ENCODE results near the gene B2M. TPM values are rescaled to one million over a fixed set of nuclear protein-coding genes. Genes with fewer than 3 reads are reported as not detected.
"Not testable (repeated sequence)": the region's sequence is repeated elsewhere in the genome, so short reads cannot be mapped to it uniquely, and the experiment has no call there.

Gene B2M
- total and polyA plus RNA-seq, 2 of the 13 experiments (the other 11 are each of a cell fraction or from before 2014, with no cell fraction given): 784 to 857 TPM

GRCh38 chr15:44728232-44728575 lies 16.9 kb downstream of the B2M start:
- peaks cover 52% of the 10 kb centered on the region for H3K4me1 ChIP-seq (ENCODE audit: insufficient read depth, low read length)
- H3K9me3 ChIP-seq (ENCODE audit: low read length); H2AFZ ChIP-seq (ENCODE audit: low read length); H4K20me1 ChIP-seq (ENCODE audit: insufficient read depth, low read length); CTCF ChIA-PET (ENCODE audit: low intra/inter-chr PET ratio, low total read pairs); FAIRE-seq; DNase-seq (ENCODE audit: low spot score); ATAC-seq; H3K36me3 ChIP-seq (replicated peaks in 1 of 2; ENCODE audit: control insufficient read depth in 1 of 2, insufficient read depth in 2 of 2, low read length in 2 of 2); H3K79me2 ChIP-seq (ENCODE audit: insufficient read depth, low read length); H3K27me3 ChIP-seq (ENCODE audit: control insufficient read depth in 1 of 2, insufficient read depth in 2 of 2, low read length in 2 of 2); in situ Hi-C loops (cut with HindIII; ENCODE audit: extremely low pct_ligation_motif_present, low pct_unique_long_range_greater_than_20kb): not testable (repeated sequence)
- peak overlapping the region; percentile 82 for H3K27ac ChIP-seq (ENCODE audit: extremely low read length, insufficient read depth, low read length)
- intact Hi-C loops (cut with micrococcal nuclease; ENCODE audit: unreplicated experiment): loop anchor here (2.0 to 5.0 kb wide), 3 partner anchors 17 to 184 kb away; partner anchors contain the start of genes B2M, PATL2 and SPG11
- peak overlapping the region; percentile 82 for H3K9ac ChIP-seq (ENCODE audit: insufficient read depth, low read depth, low read length)
- WGBS (ENCODE audit: low lambda C conversion rate): 21% methylated on average over 3 of the region's 5 CpGs
- peak overlapping the region; percentile 68 to 98 (median 85) for H3K4me3 ChIP-seq (replicated peaks in 1 of 3; ENCODE audit: insufficient read depth in 1 of 3, low read depth in 2 of 3, low read length in 3 of 3)
- POLR2A ChIA-PET: interaction anchor here (1.0 to 3.8 kb wide), 11 partner anchors 9 to 185 kb away, joined by 4 to 157 read pairs (median 8); partner anchors contain the start of genes B2M, PATL2 and SPG11
- peak overlapping the region; percentile 79 for H3K4me2 ChIP-seq (ENCODE audit: low read depth, low read length)
- TSS peak; percentile 94 for BruUV-seq (replicated peaks)
- TF ChIP-seq ZMYM3 (CRISPR knock-in tag; IDR thresholded peaks at IDR 0.05) (peak; percentile 96), KDM5B (CRISPR knock-in tag; IDR thresholded peaks at IDR 0.05; ENCODE audit: borderline replicate concordance) (peak; percentile 11; the same call in 1 of the 2 replicates), ZNF460 (CRISPR knock-in tag; IDR thresholded peaks at IDR 0.05; ENCODE audit: borderline replicate concordance) (peak; percentile 78; the same call in 1 of the 2 replicates), KDM1A (CRISPR knock-in tag; IDR thresholded peaks at IDR 0.05) (peak; percentile 78; the same call in 1 of the 2 replicates), MAX (IDR thresholded peaks at IDR 0.05) (0 out of 2 replicates have a peak, but pooled peaks have one; percentile 3), HIVEP1 (CRISPR knock-in tag; IDR thresholded peaks at IDR 0.05) (peak; percentile 19; the same call in 1 of the 2 replicates), HDAC2 (CRISPR knock-in tag; IDR thresholded peaks at IDR 0.05) (0 out of 2 replicates have a peak, but pooled peaks have one; percentile 12), ADNP (CRISPR knock-in tag; IDR thresholded peaks at IDR 0.05) (peak; percentile 77), ZNF770 (CRISPR knock-in tag; IDR thresholded peaks at IDR 0.05) (peak; percentile 99), ZMYM2 (CRISPR knock-in tag; IDR thresholded peaks at IDR 0.05) (peak; percentile 74; the same call in 1 of the 2 replicates)
